ES-I3 (cell line): ENCODE data around the gene PBLD.
"Not testable (repeated sequence)": the region's sequence is repeated elsewhere in the genome, so short reads cannot be mapped to it uniquely, and the experiment has no call there.

Source experiments
- H3K36me3 ChIP-seq: 2 replicates; pipeline ENCODE4 v1.6.1; 2013; ENCODE audit warnings: mild to moderate bottlenecking, low read length, control low read depth, moderate library complexity; ENCODE audit not compliant: insufficient read depth
- H3K4me1 ChIP-seq: 2 replicates; pipeline ENCODE4 v1.6.1; 2013; ENCODE audit warnings: mild to moderate bottlenecking, control low read depth, low read length; ENCODE audit not compliant: insufficient read depth
- H3K9ac ChIP-seq: 2 replicates; pipeline ENCODE4 v1.6.1; 2013; ENCODE audit warnings: low read depth, mild to moderate bottlenecking, low read length, moderate library complexity
- H3K9me3 ChIP-seq: 2 replicates; pipeline ENCODE4 v1.6.1; 2013; ENCODE audit warnings: mild to moderate bottlenecking, low read length, moderate library complexity; ENCODE audit not compliant: control insufficient read depth, insufficient read depth

The PBLD gene

GRCh38 chr10:68277814-68278213 is 54.9 kb downstream of the PBLD start:
- not testable (repeated sequence) for H3K9ac ChIP-seq, H3K4me1 ChIP-seq, H3K9me3 ChIP-seq, H3K36me3 ChIP-seq

GRCh38 chr10:68276224-68276623 is 56.5 kb downstream of the PBLD start:
- no peak overlapping the region for H3K9ac ChIP-seq
- H3K4me1 ChIP-seq = no peaks in the 10 kb centered on the region
- peaks cover 3% of the 10 kb centered on the region; the same call in 1 of the 2 replicates for H3K9me3 ChIP-seq
- no peaks in the 10 kb centered on the region for H3K36me3 ChIP-seq

- Histone ChIP-seq H3K9me3 (peaks cover 3% of the 10 kb centered on the region; the same call in 1 of the 2 replicates), H3K36me3 (no peaks in the 10 kb centered on the region), H3K9ac (no peak overlapping the region), H3K4me1 (no peaks in the 10 kb centered on the region)
These were observed 57.1 kb downstream of the PBLD start for GRCh38 chr10:68275600-68276126.

GRCh38 chr10:68272833-68273232 is 59.9 kb downstream of the PBLD start:
- no peaks in the 10 kb centered on the region for H3K4me1 ChIP-seq
- no peaks in the 10 kb centered on the region for H3K36me3 ChIP-seq
- H3K9me3 ChIP-seq = peaks cover 3% of the 10 kb centered on the region; the same call in 1 of the 2 replicates
- H3K9ac ChIP-seq = no peak overlapping the region

GRCh38 chr10:68271196-68271882 is 61.4 kb downstream of the PBLD start:
- H3K9ac ChIP-seq = no peak overlapping the region
- H3K36me3 ChIP-seq = no peaks in the 10 kb centered on the region
- H3K9me3 ChIP-seq = peaks cover 3% of the 10 kb centered on the region; the same call in 1 of the 2 replicates
- H3K4me1 ChIP-seq = no peaks in the 10 kb centered on the region

GRCh38 chr10:68269562-68270290 is 63.0 kb downstream of the PBLD start:
- no peak overlapping the region for H3K9ac ChIP-seq
- H3K9me3 ChIP-seq = no peaks in the 10 kb centered on the region
- no peaks in the 10 kb centered on the region for H3K4me1 ChIP-seq
- H3K36me3 ChIP-seq = no peaks in the 10 kb centered on the region

- Histone ChIP-seq H3K4me1 (no peaks in the 10 kb centered on the region), H3K9ac (no peak overlapping the region), H3K36me3 (no peaks in the 10 kb centered on the region), H3K9me3 (no peaks in the 10 kb centered on the region)
These were observed 71.4 kb downstream of the PBLD start for GRCh38 chr10:68261132-68261856.

GRCh38 chr10:68253346-68253745 is 79.4 kb downstream of the PBLD start:
- Histone ChIP-seq H3K9ac (no peak overlapping the region), H3K36me3 (no peaks in the 10 kb centered on the region), H3K4me1 (no peaks in the 10 kb centered on the region; the same call in 1 of the 2 replicates), H3K9me3 (no peaks in the 10 kb centered on the region)

- Histone ChIP-seq H3K36me3 (no peaks in the 10 kb centered on the region), H3K4me1 (no peaks in the 10 kb centered on the region; the same call in 1 of the 2 replicates), H3K9ac (no peak overlapping the region), H3K9me3 (no peaks in the 10 kb centered on the region)
These were observed 80.9 kb downstream of the PBLD start for GRCh38 chr10:68251625-68252495.

- Histone ChIP-seq H3K9me3 (no peaks in the 10 kb centered on the region), H3K36me3 (no peaks in the 10 kb centered on the region)
These were observed 81.6 kb downstream of the PBLD start for GRCh38 chr10:68251151-68251550.

GRCh38 chr10:68249297-68249696 is 83.4 kb downstream of the PBLD start:
- Histone ChIP-seq H3K4me1 (no peaks in the 10 kb centered on the region; the same call in 1 of the 2 replicates), H3K36me3 (no peaks in the 10 kb centered on the region), H3K9ac (no peak overlapping the region), H3K9me3 (no peaks in the 10 kb centered on the region)

More at GRCh38 chr10:68251151-68251550, 81.6 kb downstream of the PBLD start:
- H3K4me1 ChIP-seq = no peaks in the 10 kb centered on the region; the same call in 1 of the 2 replicates
- no peak overlapping the region for H3K9ac ChIP-seq

- no peaks in the 10 kb centered on the region; the same call in 1 of the 2 replicates for H3K4me1 ChIP-seq
- no peak overlapping the region for H3K9ac ChIP-seq
- H3K9me3 ChIP-seq = no peaks in the 10 kb centered on the region
- no peaks in the 10 kb centered on the region for H3K36me3 ChIP-seq
These were observed 84.8 kb downstream of the PBLD start for GRCh38 chr10:68247931-68248330.

GRCh38 chr10:68246397-68246796 is 86.3 kb downstream of the PBLD start:
- not testable (repeated sequence) for H3K36me3 ChIP-seq

More at GRCh38 chr10:68246397-68246796, 86.3 kb downstream of the PBLD start:
- not testable (repeated sequence) for H3K9ac ChIP-seq, H3K9me3 ChIP-seq, H3K4me1 ChIP-seq
